K562 (cell line): ENCODE data around the gene ATP5F1D. TPM values are rescaled to one million over a fixed set of nuclear protein-coding genes. Genes with fewer than 3 reads are reported as not detected.

Experiments
- ARID3A ChIP-seq: IDR thresholded peaks from 2 replicates; pipeline ENCODE4 v1.6.1; 2012; ENCODE audit warnings: low read depth, low read length, improper control_type of control experiment, borderline replicate concordance
- ARID3B ChIP-seq: fragments of 250-450 bp; sonication (Bioruptor Pico); IDR thresholded peaks from 2 replicates; pipeline ENCODE4 v1.4.0; 2020; ENCODE audit warnings: borderline replicate concordance
- CBX8 ChIP-seq: fragments of 200-600 bp; sonication (generic); IDR thresholded peaks from 2 replicates; pipeline ENCODE4 v1.6.1; 2012; ENCODE audit warnings: borderline replicate concordance, mixed run types, low read depth, mild to moderate bottlenecking, moderate library complexity, mixed read lengths, low read length, control low read depth, inconsistent platforms; ENCODE audit not compliant: poor library complexity, severe bottlenecking; ENCODE audit errors: extremely low read depth
- HINFP ChIP-seq: fragments of 450-650 bp; conservative IDR thresholded peaks from 2 replicates; pipeline ENCODE4 v1.6.1; 2016; ENCODE audit warnings: missing genetic modification characterization, low read depth, mild to moderate bottlenecking, control low read depth, missing compliant biosample characterization
- POLR2B ChIP-seq: fragments of 450-650 bp; IDR thresholded peaks from 2 replicates; pipeline ENCODE4 v1.6.1; 2018; ENCODE audit warnings: low read depth; ENCODE audit not compliant: partially characterized antibody
- SMARCA5 ChIP-seq: fragments of 450-650 bp; IDR thresholded peaks from 2 replicates; pipeline ENCODE4 v1.6.1; 2016
- TBL1XR1 ChIP-seq, 2 experiments: IDR thresholded peaks; 2 replicates each; pipeline ENCODE4 v1.6.1; 2012; ENCODE audit warnings: improper control_type of control experiment in 2 of 2, low read length in 2 of 2, mild to moderate bottlenecking in 1 of 2
- ZBTB2 ChIP-seq: fragments of 450-650 bp; IDR thresholded peaks from 2 replicates; pipeline ENCODE4 v1.6.1; 2016; ENCODE audit warnings: antibody characterized with exemption
- ZC3H4 ChIP-seq: sonication (generic); formaldehyde crosslinking; IDR thresholded peaks from 2 replicates; pipeline ENCODE4 v1.9.0; 2021; ENCODE audit warnings: missing genetic modification reagents, borderline replicate concordance
- ZEB2 ChIP-seq: fragments of 450-650 bp; IDR thresholded peaks from 2 replicates; pipeline ENCODE4 v1.6.1; 2016
- ZFX ChIP-seq: sonication (generic); formaldehyde crosslinking; IDR thresholded peaks from 2 replicates; pipeline ENCODE4 v1.8.0; 2022; ENCODE audit warnings: mild to moderate bottlenecking, missing genetic modification reagents, moderate library complexity
- ZNF318 ChIP-seq, 2 experiments: fragments of 450-650 bp; IDR thresholded peaks; 2 replicates each; pipeline ENCODE4 v1.6.1; 2016; ENCODE audit warnings: mild to moderate bottlenecking in 2 of 2, borderline replicate concordance in 1 of 2, low read depth in 1 of 2, moderate library complexity in 1 of 2
- polyA plus RNA-seq, 8 experiments: library from polyadenylated mRNA; depleted of rRNA in 4 of 8; stranded (reverse) in 5 of 8; unstranded in 3 of 8; fragments of >200 nt; fragmentation: Nextera tagmentation in 2 of 8; fragmentation: Illumina TruSeq in 1 of 8; extraction: Ambion mirVana in 2 of 8; extraction: Trizol in 1 of 8; gene quantifications; 2 replicates each; pipeline versions ENCODE4 v1.2.1 to v1.2.3, GENCODE V29; 2011 to 2014; ENCODE audit warnings: inconsistent platforms in 1 of 8, missing spikeins in 1 of 8
- total RNA-seq, 7 experiments: library from RNA; depleted of rRNA in 6 of 7; stranded (reverse); fragments of >200 nt in 6 of 7; fragmentation: Illumina TruSeq in 2 of 7; extraction: Trizol in 2 of 7; gene quantifications; 2 replicates each; pipeline versions ENCODE4 v1.2.1 to v1.2.3, GENCODE V29; 2011 to 2021; ENCODE audit warnings: low replicate concordance in 1 of 7

ATP5F1D gene
- total and polyA plus RNA-seq, 9 of the 15 experiments (the other 6 are each of a cell fraction or from before 2014, with no cell fraction given), result 3.9 to 409 (median 36.8) TPM

GRCh38 chr19:1279782-1280341 is 38.3 kb downstream of the ATP5F1D start (continued):
- peak; percentile 35; the same call in 1 of the 2 replicates for TF ChIP-seq ZFX
- TF ChIP-seq POLR2B, result peak; percentile 21
- no peak for TF ChIP-seq ZBTB2
- TF ChIP-seq ZC3H4 (CRISPR knock-in tag), result no peak
- TF ChIP-seq ARID3A, result no peak
- peak; percentile 30; the same call in 1 of the 2 replicates for TF ChIP-seq ZEB2
- TF ChIP-seq ARID3B (CRISPR knock-in tag), result no peak
- TF ChIP-seq SMARCA5, result peak; percentile 99
- TF ChIP-seq TBL1XR1 (IDR thresholded peaks at IDR 0.05; ENCODE audit: low read length in 2 of 2), result no peak
- TF ChIP-seq HINFP (tag), result no peak
- no peak for TF ChIP-seq CBX8
- TF ChIP-seq ZNF318 (IDR thresholded peaks at IDR 0.05; ENCODE audit: borderline replicate concordance in 1 of 2, low read depth in 1 of 2), result no peak
